Measurements from ENCODE around the gene GRB10.
A peak's percentile ranks its signal among the peaks of the same experiment; 100 is the strongest.

Gene GRB10

DNA sequence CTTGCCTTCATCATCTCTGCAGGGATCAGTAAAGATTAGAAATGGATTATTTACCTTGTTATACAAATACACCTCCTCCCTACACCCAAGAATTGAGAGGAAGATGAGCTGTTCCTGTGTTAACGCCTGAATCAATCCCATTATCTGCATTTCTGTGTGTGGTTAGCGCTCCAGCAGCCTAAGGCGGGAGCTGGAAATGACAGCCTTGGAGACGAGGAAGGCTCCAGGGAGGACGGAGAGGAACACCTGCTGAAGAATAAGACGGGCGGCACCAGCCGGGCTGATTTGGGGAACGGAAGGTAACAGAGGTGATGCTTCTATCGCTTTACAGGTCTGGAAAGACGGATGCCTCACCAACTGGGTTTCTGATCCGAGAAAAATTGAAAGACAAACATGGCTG lies 183.3 kb downstream of the GRB10 start:
- DNase-seq (ENCODE audit: extremely low read depth, low read depth), result no peak
- TF ChIP-seq, protein P1, sequence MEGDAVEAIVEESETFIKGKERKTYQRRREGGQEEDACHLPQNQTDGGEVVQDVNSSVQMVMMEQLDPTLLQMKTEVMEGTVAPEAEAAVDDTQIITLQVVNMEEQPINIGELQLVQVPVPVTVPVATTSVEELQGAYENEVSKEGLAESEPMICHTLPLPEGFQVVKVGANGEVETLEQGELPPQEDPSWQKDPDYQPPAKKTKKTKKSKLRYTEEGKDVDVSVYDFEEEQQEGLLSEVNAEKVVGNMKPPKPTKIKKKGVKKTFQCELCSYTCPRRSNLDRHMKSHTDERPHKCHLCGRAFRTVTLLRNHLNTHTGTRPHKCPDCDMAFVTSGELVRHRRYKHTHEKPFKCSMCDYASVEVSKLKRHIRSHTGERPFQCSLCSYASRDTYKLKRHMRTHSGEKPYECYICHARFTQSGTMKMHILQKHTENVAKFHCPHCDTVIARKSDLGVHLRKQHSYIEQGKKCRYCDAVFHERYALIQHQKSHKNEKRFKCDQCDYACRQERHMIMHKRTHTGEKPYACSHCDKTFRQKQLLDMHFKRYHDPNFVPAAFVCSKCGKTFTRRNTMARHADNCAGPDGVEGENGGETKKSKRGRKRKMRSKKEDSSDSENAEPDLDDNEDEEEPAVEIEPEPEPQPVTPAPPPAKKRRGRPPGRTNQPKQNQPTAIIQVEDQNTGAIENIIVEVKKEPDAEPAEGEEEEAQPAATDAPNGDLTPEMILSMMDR (IDR thresholded peaks at IDR 0.05; ENCODE audit: low read depth, low read length), result no peak

DNA sequence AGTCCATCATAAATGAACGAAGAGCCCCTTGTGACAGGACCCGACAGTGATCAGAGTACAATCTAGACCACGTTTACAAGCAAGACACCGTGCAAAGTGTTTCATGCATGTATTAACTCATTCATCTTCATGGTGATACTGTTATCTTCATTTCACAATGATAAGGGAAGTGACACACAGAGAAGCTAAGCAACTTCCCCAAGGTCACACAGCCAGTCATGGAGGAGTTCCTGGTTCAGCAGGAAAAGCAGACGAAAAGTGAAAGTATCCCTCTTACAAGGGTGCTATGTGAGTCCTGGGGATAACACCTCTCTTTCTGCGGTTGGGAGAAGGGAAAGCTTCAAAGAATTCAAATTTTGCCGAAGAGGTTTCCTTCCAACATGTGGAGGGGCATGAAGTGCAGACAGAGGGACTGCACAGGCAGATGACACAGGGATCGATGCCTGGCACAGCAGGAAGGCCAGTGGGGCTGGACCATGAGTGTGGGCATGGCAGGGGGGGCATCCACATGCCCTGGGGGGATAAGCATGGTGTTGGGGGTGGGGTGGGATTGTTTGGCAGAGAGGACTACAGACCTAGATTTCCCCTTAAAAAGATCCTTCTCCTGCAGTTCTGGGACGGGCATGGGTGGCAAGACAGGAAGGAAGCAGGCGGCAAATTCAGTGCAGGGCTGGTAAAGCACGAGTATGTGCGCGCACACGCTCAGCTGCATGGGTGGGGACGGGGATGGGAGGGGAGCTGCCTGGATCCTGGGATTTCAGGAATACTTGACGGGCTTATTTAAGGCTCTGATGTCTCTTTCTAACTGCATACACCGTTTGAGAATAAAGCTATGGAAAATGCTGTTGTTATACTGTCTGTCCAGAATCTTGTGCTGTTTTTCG lies 184.0 kb downstream of the GRB10 start:
- no peak for DNase-seq (ENCODE audit: extremely low read depth, low read depth)
- TF ChIP-seq, protein P1 (IDR thresholded peaks at IDR 0.05; ENCODE audit: low read depth, low read length), result no peak

DNA sequence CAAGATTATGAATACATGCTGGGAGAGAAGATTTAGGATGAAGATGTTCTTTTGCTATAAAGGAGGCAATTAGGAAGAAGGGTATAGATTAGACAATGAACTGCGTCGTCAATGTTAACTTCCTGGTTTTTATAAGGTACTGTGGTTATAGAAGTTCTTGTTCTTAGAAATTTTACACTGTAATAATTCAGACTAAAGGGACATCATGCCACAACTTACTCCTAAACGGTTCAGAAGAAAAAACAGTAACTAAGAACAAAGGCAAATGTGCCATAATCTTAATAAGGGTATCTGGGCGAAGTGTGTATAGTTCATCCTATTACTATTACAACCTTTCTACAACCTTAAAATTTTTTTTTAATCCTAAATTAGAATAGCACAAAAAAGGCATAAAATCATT lies 186.2 kb downstream of the GRB10 start:
- TF ChIP-seq, protein P1 (IDR thresholded peaks at IDR 0.05; ENCODE audit: low read depth, low read length), result no peak
- no peak for DNase-seq (ENCODE audit: extremely low read depth, low read depth)

DNA sequence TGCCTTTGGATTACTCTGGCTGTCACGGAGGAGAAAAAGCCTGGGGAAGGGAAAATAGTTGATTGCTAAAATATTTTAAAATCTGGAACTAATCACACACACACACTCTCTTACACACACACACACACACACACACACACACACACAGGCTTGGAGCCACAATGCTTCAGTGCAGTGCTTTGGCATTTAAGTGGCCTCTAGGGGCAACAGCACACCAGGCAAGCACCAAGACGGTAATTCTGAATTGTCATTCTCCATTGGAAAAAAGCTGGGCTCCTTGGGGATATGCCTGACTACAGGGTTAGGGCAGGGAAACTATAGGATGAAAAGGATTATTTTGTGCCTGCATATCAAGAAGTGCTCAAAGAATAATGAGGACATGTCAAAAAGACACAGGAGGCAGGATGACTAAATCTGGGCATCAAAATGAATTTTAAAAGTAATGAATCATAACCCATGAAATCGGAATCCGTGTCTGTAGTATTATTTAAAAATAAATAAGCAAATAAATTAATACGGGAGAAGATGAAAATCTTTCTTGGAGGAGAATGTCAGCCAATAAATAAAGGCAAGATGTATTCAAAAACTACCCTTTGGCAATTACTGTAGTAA lies 187.1 kb downstream of the GRB10 start:
- peak; percentile 45 for DNase-seq (ENCODE audit: extremely low read depth, low read depth)
- TF ChIP-seq, protein P1 (IDR thresholded peaks at IDR 0.05; ENCODE audit: low read depth, low read length), result peak; percentile 67

DNA sequence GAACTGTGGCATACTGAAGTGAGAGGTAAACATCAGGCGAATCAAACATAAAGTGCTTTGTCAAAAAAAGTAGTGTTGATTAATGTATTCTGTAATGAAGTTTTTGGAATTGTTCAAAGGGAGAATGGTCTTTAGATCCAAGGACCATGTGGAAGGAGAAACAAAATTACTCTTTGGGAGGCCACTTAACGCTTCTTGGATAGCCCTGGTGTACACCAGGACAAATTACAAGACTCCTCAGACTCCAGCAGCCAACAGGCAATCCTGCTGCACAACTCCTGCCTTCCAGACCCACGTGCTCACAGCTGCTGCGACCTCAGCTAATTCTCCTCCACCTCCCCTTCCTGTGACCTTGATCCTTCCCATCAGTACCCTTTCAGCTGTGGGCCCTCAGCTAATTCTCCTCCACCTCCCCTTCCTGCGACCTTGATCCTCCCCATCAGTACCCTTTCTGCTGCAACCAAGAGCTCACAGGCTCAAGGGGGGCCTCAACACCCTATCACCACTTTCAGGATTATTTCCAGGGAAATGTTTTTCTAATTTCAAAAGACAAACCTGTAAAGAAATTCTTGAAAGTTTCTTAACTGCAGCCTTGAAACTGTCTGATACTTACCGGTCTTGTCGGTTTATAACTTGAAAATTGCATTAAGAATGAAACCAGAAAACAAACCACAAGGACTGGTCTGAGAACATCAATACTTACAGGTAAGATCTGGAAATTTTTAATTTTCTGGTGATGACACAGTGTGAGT lies 187.8 kb downstream of the GRB10 start:
- TF ChIP-seq, protein P1 (IDR thresholded peaks at IDR 0.05; ENCODE audit: low read depth, low read length), result no peak
- DNase-seq (ENCODE audit: extremely low read depth, low read depth), result no peak

DNA sequence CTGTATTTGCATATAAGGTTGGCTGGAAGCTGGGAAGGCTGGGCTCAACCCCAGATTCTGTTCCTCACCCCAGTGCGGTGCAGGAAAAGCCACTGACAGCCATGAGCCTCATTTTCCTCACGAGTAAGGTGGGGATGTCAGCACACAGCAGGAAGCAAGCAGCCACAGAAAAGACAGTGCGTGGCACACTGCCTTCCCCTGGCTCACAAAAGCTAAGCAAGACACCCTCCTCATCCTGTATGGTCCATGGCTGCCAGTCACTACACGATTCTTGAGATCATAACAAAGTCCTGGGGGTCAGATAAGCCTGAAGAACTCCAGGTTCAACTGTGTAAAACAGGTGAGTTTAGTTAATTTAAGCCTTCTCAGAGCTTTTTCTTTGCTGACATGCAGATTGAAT lies 188.6 kb downstream of the GRB10 start:
- no peak for DNase-seq (ENCODE audit: extremely low read depth, low read depth)
- TF ChIP-seq, protein P1 (IDR thresholded peaks at IDR 0.05; ENCODE audit: low read depth, low read length), result no peak

Data from AG09319 (cell line).